Neutrophil (primary cell): ENCODE data around the gene ITGAE.

Source experiments
- H3K27ac ChIP-seq: fragments of 200-600 bp; sonication (generic); 2 replicates; pipeline ENCODE4 v1.5.1; 2016; ENCODE audit warnings: mild to moderate bottlenecking, moderate library complexity
- H3K27me3 ChIP-seq: fragments of 200-600 bp; sonication (generic); 2 replicates; pipeline ENCODE4 v1.6.0; 2016; ENCODE audit warnings: mild to moderate bottlenecking
- H3K36me3 ChIP-seq: fragments of 200-600 bp; sonication (generic); 2 replicates; pipeline ENCODE4 v1.5.1; 2017
- H3K4me1 ChIP-seq, 2 experiments: fragments of 200-600 bp in 1 of 2; sonication (generic) in 1 of 2; 1 replicate in 1 of 2; 2 replicates in 1 of 2; pipeline versions ENCODE4 v1.5.1 to v1.6.1; 2013 to 2016; ENCODE audit warnings: low read depth in 1 of 2, low read length in 1 of 2, mild to moderate bottlenecking in 1 of 2, moderate library complexity in 1 of 2; ENCODE audit not compliant: control insufficient read depth in 1 of 2, insufficient read depth in 1 of 2
- H3K4me3 ChIP-seq, 2 experiments: fragments of 200-600 bp in 1 of 2; sonication (generic) in 1 of 2; 1 replicate in 1 of 2; 2 replicates in 1 of 2; pipeline ENCODE4 v1.5.1; 2013 to 2016; ENCODE audit warnings: low read depth in 1 of 2, low read length in 1 of 2, mild to moderate bottlenecking in 1 of 2, moderate library complexity in 1 of 2
- H3K9me3 ChIP-seq: fragments of 200-600 bp; sonication (generic); 2 replicates; pipeline ENCODE4 v1.5.1; 2016
- CTCF ChIP-seq: fragments of 200-600 bp; sonication (generic); IDR thresholded peaks from 2 replicates; pipeline ENCODE4 v1.5.1; 2016; ENCODE audit warnings: antibody characterized with exemption

The ITGAE gene

GRCh38 chr17:3802461-3803307 is 1.7 kb upstream of the ITGAE start:
- Histone ChIP-seq H3K4me3 (peak overlapping the region; percentile 29 to 32), H3K27ac (peak overlapping the region; percentile 94), H3K9me3 (no peaks in the 10 kb centered on the region), H3K36me3 (peaks cover 15% of the 10 kb centered on the region), H3K4me1 (peaks cover 65 to 68% of the 10 kb centered on the region in 2 experiments), H3K27me3 (no peaks in the 10 kb centered on the region)
- TF ChIP-seq CTCF: no peak

GRCh38 chr17:3801792-3802191 is 804 bp upstream of the ITGAE start:
- peaks cover 65 to 68% of the 10 kb centered on the region in 2 experiments for H3K4me1 ChIP-seq
- H3K9me3 ChIP-seq: no peaks in the 10 kb centered on the region
- TF ChIP-seq CTCF: no peak
- peak overlapping the region; percentile 94 for H3K27ac ChIP-seq
- peaks cover 8% of the 10 kb centered on the region for H3K36me3 ChIP-seq
- no peak overlapping the region for H3K4me3 ChIP-seq
- H3K27me3 ChIP-seq: no peaks in the 10 kb centered on the region

- no peaks in the 10 kb centered on the region for H3K9me3 ChIP-seq
- H3K4me1 ChIP-seq: peaks cover 65 to 68% of the 10 kb centered on the region in 2 experiments
- no peak overlapping the region for H3K4me3 ChIP-seq
- no peak for TF ChIP-seq CTCF
- peak overlapping the region; percentile 94 for H3K27ac ChIP-seq
- H3K36me3 ChIP-seq: peaks cover 6% of the 10 kb centered on the region
- H3K27me3 ChIP-seq: no peaks in the 10 kb centered on the region
These were observed 359 bp upstream of the ITGAE start for GRCh38 chr17:3801347-3801746.

DNA sequence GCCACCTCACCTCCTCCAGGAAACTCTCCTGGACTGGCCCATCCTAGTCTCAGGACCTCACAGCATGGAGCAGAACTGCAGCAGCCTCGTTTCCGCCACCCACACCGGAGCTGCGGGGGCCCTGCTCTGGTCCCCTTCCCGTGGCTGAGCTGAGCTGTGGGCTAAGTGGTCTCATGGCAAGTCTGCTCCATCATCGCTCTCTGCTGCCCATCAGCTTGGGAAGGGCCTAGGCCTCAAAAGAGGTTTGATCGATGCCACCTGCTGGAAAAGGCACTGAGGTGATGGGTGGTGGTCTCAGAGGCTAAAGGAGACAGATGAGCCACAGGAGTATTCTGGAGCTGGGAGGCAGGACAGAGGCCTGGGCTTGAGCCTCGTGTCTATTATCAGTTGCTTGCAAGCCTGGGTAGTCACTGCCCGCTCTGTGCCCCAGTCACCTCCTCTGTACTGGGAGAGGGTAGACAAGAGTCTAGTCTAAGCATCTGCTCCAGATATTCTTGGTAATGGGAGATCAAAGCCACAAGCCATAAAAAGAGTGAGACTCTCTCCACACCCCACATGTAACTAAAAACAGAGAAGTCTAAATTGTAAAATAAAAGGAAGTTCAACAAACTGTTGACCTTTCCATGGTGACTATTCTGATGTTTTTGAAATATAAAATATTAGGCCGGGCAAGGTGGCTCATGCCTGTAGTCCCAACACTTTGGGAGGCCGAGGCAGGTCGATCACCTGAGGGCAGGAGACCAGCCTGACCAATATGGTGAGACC is 1.6 kb downstream of the ITGAE start:
- H3K4me1 ChIP-seq: peaks cover 61 to 64% of the 10 kb centered on the region in 2 experiments
- H3K4me3 ChIP-seq: no peak overlapping the region
- peak overlapping the region; percentile 94 for H3K27ac ChIP-seq
- H3K36me3 ChIP-seq: no peaks in the 10 kb centered on the region
- TF ChIP-seq CTCF: no peak
- H3K9me3 ChIP-seq: no peaks in the 10 kb centered on the region
- no peaks in the 10 kb centered on the region for H3K27me3 ChIP-seq

DNA sequence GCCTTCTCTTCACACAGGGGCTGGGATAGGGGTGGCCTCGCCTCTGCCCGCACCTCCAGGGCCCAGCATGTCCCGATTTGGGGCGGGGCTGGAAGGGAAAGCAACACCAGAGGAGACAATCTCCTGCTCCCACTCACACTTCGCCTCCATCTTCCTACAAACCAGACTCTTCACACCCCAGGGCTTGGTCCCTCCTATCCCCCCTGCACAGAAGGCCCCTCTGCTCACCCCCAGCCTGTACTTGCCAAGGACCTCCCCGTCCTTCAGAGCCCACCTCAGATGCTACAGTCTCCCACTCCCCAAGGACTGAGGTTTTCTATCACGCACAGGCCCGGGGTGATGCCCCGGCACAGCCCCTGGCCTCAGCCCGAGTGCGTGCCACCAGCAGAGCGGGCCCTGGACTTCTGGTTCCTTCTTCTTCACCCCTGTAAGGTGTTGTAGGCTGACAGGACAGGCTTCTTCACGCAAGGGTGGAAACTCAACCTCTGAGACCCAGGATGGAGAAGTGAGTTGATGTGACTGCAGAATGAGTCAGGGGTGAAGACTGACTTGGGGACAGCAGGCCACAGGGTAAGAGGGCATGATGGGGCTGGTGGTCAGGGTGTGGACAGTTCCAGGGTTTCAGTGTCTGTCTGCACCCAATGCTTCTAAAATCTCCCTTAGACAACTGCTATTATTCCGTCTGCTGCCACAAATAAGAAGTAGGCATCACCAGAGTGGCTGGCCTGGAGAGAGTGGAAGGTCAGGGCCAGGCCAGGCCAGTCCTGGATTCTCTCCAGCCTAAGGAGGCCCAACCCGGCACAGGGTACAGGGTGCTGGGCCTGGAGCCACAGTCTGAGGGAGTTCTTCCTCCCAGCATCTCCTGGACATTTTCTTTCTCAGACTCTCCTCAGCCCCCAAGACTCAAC is 2.5 kb downstream of the ITGAE start:
- Histone ChIP-seq H3K27ac (peak overlapping the region; percentile 94), H3K27me3 (no peaks in the 10 kb centered on the region), H3K36me3 (no peaks in the 10 kb centered on the region), H3K4me3 (no peak overlapping the region), H3K9me3 (no peaks in the 10 kb centered on the region), H3K4me1 (peaks cover 52 to 56% of the 10 kb centered on the region in 2 experiments)
- TF ChIP-seq CTCF: no peak
